Activated CD4-positive, CD25-positive, alpha-beta regulatory T cell treated with anti-CD3 and anti-CD28 coated beads, Interleukin-2, amount 50 U/mL, for 16 hours (primary cell): ENCODE data around the gene EVPL.
"Not testable (repeated sequence)": the region's sequence is repeated elsewhere in the genome, so short reads cannot be mapped to it uniquely, and the experiment has no call there.

Source experiments
- DNase-seq: peaks from one replicate; pipeline ENCODE4 v3.0.0-alpha.2; 2020; ENCODE audit warnings: low read depth, low spot score

Gene EVPL

DNA sequence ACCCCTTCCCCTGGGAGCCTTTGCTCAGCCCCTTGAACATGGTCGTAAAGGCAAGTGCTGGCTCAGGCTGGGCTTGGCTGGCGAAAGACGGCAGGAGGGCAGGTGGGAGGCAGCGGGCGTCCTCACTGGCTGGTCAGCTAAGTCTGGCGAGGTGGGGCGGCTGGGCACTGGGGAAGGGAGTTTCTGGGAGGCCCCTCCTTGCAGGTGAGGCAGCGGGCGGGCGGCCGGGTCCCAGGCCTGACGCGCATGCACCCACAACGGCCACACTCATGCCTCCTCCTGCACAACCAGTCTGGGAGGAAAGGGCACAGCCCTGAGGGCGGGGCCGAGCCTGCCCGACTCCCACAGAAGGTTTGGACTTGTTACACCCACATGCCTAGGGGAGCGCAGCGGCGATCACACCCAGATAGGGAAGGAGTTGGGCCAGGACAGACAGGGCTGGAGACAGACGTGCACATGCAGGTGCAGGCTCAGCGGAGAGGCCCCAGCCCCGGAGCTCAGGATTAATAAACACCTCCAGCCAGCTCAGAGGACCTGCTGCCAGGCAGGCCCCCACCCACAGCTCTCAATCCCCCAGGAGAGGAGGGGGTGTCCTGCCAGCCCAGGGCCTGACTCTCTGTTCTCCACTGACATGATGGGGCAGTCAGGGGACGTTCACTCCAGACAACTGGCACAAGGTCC is at the start of gene EVPL:
EVPL (minus strand) TSS at position 148 of the 681 bp plus-strand sequence; CDS start at position 40, 108 bp downstream.
- DNase-seq, result no peak

DNA sequence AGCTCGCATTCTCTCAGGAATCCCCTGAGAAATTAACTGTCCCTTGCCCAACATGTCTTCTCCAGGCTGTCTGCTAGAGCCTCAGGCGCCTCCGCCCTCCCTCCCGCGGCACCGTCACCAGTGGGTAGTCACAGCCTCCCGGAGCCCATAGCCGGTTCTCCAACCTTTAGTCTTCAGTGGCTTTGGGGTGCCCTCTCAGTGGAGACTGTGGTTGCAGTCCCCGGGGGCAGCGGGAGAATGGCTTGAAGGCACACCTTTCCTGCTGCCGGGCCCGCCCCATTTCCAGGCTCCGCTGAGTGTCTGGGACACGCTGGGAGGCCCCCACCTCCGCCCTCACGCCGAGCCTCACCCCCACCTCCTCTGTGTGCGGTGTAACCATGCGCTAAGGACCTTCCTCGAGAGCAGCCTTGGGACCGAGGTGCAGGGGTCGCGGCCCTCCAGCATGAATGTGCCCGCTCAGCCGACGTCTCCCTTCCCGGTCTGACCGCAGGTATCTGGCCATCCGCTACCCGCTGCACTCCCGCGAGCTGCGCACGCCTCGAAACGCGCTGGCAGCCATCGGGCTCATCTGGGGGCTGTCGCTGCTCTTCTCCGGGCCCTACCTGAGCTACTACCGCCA is 49.1 kb upstream of the EVPL start:
- no peak for DNase-seq

DNA sequence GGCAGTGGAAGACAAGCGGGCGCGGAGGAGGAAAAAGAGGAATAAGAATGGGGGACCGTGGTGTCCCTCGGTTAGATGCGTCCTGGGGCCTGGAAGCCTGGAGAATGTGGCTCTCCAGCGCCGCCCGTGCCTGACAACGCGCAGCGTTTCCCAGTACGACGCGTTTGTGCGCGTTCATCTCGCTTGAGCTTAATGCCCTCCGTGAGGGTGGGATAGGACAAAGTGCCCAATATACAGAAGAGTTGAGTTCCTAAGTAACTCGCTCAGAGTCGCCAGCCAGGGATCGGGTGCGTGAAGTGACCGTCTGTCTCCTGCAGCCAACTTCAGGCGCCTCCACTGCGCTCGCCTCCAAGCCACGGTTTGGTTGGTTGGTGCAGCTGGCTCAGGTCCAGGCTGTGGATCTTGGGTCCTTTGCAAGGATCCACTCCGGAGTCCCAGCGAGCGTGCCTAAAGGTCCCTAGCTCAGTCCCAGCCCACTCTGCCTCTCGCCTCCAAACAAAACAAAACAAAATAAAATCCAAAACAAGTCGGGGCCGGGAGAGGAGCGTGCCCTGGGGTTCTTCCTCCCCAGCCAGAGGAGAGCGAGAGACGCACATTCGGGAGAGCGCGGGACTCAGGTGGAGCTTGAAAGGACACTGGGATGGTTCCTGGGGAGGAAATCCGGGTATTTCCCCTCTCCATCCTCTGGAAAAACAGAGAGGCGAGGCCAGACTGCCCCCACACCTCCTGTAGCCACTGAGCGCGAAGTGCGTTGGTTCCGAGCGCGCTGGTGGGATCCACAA is 48.4 kb upstream of the EVPL start:
- DNase-seq, result no peak

DNA sequence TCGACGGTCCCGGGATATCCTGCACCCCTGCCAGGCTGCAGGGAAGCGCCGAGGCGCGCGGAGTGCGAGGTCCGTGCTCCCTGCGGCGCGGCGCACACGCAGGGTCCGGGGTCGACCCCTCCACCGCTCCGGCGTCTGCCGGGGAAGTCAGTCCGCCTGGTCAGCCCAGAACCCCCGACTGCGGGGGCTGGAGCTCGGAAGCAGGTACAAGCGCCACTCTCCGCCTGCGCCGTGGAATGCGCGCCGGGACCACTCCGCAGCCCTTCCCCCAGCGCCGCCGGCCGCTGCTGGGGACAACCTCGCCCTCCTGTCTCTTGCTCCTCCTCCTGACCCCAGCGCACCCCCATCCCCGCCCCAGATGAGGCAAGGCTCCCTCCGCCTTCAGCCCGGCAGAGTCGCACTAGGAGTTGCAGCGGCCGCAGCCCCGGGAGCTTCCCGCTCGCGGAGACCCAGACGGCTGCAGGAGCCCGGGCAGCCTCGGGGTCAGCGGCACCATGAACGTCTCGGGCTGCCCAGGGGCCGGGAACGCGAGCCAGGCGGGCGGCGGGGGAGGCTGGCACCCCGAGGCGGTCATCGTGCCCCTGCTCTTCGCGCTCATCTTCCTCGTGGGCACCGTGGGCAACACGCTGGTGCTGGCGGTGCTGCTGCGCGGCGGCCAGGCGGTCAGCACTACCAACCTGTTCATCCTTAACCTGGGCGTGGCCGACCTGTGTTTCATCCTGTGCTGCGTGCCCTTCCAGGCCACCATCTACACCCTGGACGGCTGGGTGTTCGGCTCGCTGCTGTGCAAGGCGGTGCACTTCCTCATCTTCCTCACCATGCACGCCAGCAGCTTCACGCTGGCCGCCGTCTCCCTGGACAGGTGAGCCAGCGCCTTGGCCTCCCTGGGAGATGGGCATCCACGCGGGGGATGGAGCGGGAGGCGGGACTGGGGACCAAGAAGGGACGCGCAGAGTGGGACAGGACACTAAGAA is 47.6 kb upstream of the EVPL start, which contains the start of gene GALR2:
GALR2 (plus strand) TSS at position 392 of the 974 bp plus-strand sequence; CDS start at position 495, 103 bp downstream.
- no peak for DNase-seq

DNA sequence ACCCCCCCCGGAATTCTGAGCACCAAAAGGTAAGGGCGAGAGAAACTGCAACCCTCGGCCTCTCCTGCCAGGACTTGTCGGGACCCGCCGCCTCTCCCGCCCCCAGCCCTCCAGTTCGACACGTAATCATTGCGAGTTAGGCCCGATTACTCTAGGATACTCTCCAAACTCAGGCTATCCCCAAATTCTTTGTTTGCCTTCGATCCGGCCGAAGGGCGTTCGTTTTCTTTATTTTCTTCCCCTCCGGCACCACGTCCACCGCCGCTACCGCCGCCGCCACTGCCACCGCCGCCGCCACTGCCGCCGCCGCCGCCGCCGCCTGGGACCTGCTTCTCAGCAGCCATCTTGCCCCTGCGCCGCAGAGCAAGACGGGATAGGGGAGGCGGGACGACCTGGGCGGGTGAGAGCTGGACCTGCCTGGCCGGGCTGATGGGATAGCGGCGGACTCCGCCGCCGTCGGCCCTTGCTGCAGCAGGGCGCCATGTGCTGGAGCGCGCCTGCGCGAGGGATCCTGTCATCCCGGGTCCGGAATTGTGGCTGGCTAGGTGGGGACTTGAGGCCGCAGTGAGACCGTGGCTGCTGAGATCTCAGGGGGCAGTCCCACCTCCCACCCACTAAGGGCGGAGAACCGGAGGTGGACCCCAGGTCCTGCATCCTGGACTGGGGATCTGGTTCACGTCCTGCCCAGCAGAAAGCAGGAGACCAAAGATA is 45.2 kb upstream of the EVPL start, which contains the start of gene SRP68:
SRP68 (minus strand) TSS at position 370 of the 711 bp plus-strand sequence; CDS start at position 344, 26 bp downstream.
- peak; percentile 66 for DNase-seq

DNA sequence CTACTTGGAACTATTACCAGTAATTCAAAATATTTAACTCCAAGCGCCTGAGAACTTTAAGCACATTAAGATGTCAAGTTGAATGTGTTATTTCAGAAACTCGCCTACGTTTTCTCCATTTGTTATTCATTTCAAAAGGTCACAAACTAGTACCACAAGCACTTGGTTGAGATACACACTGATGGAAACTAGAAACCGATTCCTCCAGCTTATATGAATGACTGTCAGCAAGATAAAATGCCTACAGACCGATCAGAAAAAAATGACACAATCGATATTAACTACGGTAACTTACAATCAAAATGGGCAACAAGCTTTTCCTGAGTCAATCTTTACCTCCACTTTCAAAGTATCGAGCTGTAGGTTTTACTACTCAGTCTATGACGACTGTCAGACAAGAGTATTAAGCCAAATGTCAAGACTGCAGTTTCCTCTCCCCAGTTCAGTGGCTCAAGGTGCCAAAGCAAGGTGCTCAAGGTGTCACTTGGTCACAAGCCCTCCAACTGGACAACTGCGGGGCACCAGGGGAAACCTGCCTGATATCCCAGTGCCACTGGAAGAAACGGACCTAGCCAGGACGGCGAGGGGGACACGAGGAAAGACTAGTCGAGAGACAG is 44.5 kb upstream of the EVPL start:
- no peak for DNase-seq

DNA sequence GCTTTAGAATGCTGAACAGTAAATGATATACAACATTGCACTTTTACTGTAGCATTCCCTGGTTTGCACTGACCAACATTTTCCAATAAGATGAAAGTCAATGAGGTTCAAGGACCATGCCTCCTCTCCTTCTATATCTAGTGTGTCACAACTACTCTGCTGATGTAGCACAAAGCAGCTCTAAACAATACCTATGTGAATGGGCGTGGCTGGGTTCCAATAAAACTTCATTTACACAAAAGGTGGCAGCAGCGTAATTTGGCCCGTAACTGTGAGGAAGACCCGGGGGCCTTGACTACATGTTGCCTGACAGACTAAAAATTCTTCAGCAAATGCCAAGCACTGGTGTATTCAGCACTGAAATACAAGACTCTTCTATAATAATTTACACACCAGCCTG is 38.7 kb upstream of the EVPL start:
- no peak for DNase-seq

DNA sequence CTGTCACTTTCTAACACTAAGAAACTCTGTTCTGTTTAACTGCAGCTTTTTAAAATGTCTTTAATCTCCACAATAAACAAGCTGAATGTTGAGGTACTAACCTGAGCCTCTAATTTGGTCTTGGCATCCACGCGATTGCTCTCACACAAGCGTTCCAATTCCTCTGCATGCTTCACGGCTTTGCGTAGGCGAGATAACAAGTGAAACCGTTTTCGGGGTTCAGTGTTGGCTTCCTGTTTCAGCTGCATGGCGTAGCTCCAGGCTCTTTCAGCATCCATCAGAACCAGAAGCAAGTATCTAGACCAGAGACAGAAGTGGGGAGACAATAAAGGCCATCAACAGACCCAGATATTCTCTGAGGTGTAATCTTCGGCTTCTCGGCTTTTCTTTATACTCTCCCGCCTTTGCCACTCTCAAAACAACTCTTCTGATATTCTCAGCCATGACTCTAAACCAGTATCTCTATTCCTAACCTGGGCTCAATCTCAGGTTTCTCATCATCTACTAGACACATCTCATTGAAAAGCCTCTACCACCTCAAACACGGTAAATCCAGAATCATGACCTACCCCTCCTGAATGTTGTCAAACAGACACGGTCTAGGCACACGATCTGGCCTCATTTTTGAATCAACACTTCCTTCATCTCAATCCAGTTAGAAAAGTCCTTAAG is 36.9 kb upstream of the EVPL start:
- peak; percentile 20 for DNase-seq

DNA sequence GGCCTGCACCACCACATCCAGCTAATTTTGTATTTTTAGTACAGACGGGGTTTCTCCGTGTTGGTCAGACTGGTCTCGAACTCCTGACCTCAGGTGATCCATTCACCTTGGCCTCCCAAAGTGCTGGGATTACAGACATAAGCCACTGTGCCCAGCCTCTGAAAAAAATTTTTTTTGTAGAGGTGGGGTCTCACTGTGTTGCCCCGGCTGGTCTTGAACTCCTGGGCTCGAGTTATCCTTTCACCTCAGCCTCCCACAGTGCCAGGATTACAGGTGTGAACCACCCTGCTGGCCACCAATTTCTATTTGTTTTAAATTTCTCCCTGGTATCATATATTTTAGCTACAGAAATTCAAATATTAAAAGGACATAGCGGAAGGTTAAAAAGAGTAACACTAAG is 31.2 kb upstream of the EVPL start:
- not testable (repeated sequence) for DNase-seq

DNA sequence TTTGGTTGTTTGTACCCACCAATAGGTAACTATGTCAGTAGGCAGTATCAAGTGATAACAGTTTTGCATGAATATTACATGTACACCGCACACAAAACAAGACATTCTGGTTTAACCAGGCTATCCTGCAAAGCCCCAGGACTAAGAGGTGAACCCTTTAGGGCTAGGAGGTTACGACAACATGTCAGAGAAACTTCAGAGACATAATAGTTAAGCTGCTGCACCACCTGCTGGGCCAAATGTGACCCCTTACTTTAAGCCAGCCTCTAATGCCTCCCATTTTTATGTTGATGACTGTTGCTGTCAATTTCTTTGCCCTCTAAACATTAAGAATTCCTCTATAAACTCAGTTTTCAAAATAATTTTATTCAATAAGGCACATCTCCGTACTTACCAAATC is 29.8 kb upstream of the EVPL start:
- no peak for DNase-seq

DNA sequence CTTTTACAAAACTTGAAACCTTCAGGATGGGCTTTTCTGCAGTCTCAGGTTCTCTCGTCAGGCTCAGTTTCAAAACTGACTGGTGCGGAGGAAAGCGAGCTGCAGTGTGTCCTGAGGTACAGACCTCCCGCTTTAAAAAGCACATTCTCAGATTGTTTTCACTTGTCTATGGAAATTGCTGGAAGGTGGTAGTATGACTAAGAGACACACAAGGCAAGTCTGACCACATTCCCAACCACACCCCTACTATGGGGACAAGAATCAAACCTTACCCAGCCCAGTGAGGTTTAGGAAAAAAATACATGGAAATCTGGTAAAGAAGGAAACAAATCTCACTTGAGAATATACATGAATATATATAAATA is 27.0 kb upstream of the EVPL start:
- DNase-seq, result no peak

DNA sequence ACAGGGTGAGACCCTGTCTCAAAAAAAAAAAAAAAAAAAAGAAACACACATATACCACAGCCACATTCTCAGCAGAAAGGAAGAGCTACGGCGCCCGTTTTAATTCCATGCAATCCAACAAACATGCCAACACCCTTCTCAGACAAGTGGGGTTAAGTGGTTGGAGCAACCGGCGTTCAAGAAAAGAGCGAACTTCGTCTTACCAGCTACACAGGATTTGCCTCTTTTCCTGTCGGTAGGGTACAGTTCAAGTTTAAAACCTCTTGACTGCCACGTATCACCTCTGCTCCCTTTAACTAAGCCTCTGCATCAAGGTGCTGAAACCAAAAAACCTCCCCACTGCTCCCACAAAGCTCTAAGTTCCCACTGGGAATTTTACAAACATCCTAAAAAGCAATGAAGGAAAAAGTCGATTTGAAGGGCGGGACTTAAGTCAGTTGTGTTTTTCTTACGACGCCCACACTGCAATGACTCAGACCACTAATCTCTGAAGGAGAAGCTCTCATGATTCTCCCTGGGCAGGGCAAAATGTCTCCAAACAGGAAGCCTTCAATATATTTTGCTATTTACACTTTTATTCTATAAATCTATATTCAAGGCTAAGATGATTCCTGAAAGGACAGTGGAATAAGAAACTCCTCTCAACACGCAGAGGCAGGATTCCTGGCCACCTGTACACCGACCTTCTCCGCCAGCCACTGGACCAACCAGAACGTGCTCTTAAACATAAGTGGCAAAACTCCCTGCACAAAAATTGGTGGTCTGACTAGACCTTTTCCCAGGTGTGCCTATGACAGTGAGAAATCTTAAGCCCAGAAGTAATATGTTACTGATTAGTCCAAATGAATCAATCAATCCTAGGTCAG is 26.4 kb upstream of the EVPL start:
- DNase-seq, result no peak

DNA sequence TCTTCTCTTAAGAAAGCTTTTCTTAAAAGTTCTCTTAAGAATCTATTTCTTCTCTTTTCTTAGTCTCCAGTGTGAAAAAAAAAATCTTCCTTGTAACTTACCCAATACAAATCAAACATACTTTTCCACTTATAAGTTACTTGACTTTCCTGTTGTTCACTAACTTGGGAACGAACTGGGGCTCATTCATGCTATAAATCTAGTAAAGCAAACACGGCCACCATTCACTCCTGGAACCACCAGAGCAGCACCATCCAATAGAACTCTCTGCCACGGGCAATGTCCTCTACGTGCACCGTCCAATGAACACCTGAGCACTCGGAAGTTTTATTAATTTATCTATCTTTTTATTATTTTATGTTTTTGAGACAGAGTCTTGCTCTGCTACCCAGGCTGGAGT is 24.5 kb upstream of the EVPL start:
- DNase-seq, result no peak

DNA sequence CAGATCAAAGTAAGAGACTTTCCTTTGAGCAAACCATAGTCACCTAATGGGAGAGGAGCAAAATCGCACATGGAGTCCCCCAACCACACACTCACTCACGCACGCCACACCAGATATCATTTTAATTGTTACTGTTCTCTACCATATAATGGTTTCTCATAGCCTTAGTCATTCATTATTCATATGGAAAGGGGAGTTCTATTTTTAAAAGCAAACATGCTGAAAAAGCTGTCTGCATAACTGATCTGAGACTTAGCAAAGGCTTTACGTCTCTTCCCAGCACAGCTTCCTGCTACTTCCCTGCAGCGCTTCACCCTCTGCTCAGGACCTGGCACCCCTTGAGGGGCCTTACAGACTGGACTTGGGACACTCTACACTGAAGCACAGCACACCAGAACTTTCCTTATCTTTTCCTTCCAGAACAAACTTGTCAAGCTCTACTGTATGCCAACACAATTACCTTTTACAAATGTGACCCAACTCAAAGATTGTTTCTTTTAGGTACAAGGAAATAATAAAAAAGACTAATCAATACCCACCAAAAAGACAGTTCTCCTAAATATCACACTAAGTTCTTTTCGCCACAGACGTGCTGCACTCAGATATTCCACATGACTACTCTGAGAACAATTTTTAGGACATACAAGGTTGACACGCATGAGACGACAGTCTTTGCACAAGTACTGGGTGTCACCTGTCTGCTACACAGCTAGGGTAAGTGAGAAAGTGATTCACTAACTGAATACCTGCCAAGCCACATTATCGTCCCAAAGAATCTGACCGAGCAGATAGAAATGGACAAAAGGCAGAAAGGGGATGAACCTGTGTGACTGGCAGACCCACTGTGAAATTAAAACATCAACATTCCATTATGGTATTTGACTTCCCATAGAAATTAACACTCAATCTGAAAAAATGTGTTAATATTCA is 23.7 kb upstream of the EVPL start:
- DNase-seq, result no peak

DNA sequence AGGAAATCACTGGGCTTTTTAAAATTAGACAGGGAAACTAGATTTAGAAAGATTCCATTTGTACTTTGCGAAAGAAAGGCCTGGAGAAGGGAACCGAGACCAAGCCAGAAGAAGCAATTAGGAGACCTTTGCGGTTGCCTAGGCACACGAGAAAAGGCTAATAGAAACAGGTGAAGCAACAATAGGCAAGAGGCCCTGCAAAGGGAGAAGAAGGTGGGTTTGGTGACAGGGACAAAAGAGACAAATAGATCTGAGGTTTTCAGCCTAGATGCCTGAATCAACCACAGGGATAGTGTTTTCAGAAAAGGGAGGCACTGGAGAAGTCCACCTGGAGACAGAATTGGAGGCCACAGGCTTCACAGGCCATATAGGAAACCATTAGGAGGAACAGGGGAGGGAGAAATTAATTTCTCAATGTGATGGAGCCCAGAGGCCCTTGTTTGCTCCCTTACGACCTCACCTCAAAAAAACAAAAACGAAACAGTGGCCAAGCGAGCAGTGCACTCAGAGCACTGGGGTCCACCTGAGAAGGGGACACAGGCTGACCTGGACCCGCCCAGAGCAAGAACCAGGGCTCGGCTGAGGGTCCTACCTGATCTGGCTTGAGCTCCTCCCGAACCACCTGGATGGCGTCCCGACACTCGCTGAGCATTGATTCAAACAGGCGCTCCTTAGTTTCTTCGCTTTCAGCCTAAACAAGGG is 22.9 kb upstream of the EVPL start:
- no peak for DNase-seq

DNA sequence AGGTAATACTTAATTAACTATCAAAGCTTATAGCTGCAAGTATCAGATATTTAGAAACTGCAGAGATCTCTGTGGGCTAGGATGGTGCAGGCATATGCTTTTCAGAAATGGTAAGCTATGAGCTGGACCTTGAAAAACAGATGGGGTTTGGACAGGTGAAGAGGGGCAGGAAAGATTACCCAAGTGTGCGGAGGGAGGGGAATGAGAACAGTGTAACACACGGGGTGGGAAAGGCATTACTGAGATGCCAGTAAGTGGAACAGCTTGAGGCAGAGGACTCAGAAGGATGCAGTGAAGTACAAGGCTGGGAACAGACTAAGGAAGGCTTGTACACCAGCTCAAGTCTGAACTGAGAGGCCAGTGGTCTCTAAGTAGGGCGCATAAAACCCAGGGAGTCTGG is 22.1 kb upstream of the EVPL start:
- no peak for DNase-seq

DNA sequence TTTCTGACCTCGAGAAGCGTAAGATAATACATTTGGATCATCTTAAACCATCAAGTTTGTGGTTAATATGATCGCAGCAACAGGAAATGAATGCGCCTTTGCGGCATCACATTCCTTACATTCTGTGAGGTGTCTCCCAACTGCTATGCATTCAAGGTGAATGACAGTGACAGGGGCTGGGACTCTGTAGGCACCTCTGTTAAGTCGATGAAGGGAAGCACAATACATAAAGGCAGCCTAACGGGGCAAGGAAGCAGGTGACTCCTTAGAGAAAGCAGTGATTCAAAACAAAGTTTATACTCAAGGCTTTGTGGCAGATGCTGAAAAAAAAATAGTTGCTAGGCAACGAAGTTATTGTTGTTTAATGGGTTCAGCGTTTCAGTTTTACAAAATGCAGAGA is 21.6 kb upstream of the EVPL start:
- no peak for DNase-seq
